Measurements from ENCODE around the gene RAP2A.

RAP2A gene

DNA sequence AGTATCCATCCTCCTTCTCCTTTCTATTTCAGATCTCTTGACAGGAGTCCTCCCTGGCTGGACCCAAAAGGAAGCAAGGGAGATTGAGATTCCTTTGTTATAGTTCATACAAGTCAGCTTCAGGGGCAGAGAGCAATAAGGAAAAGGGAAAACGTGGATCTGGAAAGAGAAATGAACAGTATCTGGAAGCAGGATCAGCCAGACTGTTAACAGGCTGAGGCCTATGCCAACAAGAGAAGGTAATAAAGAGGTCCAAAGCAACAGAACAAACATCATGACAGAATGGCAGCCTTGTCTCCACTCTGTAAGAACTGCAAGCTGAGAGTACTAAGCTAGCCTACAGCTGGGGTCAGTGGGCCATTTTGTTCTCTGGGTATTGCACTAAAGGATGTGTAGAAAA lies 64.5 kb downstream of the RAP2A start:
- DNase-seq = no peak

- DNase-seq = no peak
Observed at GRCh38 chr13:97499181-97499580, 65.2 kb downstream of the RAP2A start.

DNA sequence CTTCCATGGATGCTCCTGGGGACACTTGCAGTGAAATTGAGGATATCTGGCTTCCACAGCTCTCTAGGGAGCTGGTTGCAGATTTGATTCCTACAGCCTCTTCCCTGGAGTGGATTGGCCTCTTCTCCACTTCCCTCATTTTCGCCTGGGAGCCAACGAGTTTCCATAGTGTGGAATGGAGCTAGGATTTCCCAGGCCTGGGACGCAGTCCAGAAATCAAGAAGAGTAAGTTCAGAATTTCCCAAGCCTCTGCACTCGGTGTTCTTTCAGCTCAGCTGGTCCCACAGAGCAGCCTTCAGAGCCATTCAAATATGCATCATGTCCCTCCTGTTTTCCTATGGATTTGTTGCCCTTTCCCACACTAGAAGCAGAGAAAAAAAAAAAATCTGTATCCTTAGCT lies 68.2 kb downstream of the RAP2A start:
- DNase-seq = no peak

DNA sequence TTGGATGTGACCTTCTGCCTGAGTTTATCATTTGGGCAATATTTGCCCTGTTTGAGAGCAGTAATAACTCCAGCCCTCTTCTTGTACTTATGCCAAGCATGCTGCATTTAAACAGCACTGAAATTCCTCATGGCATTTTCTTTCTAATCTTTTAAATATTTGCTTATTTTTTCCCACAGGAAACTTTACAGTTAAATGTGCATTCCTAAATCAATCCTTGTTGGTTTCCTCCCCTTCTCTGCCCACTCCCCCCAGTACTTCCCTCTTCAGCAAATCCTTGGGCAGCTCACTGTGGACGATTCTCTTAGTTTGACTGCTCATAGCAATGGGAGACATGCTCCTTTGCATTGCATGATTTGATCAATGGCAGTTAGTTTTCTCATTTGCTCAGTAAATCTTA lies 68.7 kb downstream of the RAP2A start:
- no peak for DNase-seq

GRCh38 chr13:97505017-97505416 lies 71.0 kb downstream of the RAP2A start:
- DNase-seq = no peak

DNA sequence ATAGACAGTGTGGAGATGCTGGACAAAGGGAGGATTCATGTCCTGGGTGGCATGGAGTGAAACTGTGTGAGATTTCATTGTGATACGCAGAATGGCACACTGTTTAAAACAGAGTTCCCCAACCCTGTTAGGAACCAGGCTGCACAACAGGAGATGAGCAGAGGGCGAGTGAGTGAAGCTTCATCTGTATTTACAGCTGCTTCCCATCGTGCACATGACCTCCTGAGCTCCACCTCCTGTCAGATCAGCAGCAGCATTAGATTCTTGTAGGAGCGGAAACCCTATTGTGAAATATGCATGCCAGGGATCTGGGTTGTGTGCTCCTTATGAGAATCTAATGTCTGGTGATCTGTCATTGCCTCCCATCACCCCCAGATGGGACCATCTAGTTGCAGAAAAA lies 72.5 kb downstream of the RAP2A start:
- no peak for DNase-seq

- no peak for DNase-seq
Observed at GRCh38 chr13:97512732-97513131, 78.8 kb downstream of the RAP2A start.

DNA sequence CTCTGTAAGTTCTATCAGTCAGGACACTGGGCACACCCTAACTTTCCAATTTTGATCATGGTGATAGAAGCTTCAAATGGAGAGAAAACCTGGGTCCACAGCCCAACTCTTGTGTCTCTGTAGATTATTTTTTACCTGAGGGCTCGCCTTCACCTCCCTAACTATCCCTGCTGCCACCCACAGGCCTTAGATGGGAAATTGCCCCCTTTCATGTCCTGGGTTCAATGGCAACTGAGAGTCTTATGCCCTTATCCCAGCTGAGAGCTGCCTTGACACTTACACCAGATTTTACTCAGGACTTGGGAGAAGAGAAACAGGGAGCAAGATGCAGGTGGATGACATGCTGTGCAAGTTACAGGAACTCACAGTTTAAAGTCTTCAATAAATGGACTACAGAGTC lies 81.7 kb downstream of the RAP2A start:
- DNase-seq = no peak

GRCh38 chr13:97517967-97518366 lies 84.0 kb downstream of the RAP2A start:
- no peak for DNase-seq

All from CD4-positive, alpha-beta T cell treated with Interleukin-15 for 1 hour (primary cell).